Immature natural killer cell (primary cell): ENCODE data around the gene KIAA1549. TPM values are rescaled to one million over a fixed set of nuclear protein-coding genes. Genes with fewer than 3 reads are reported as not detected.
A peak's percentile ranks its signal among the peaks of the same experiment; 100 is the strongest.
"Not testable (repeated sequence)": the region's sequence is repeated elsewhere in the genome, so short reads cannot be mapped to it uniquely, and the experiment has no call there.

Source experiments
- DNase-seq, 3 donors: peaks; one replicate each; pipeline ENCODE4 v3.0.0; 2022; ENCODE audit warnings: mixed read lengths in 1 of 3
- H3K27ac Mint-ChIP-seq, 6 donors: one replicate each; pipeline ENCODE4 v1.8.0; 2020; ENCODE audit warnings: mixed read lengths in 6 of 6, mild to moderate bottlenecking in 5 of 6, inconsistent platforms in 4 of 6, moderate library complexity in 3 of 6
- H3K27me3 Mint-ChIP-seq, 3 donors: one replicate each; pipeline ENCODE4 v1.8.0; 2020 to 2021; ENCODE audit warnings: low read depth in 3 of 3, mild to moderate bottlenecking in 3 of 3, mixed read lengths in 3 of 3, moderate library complexity in 3 of 3, inconsistent platforms in 1 of 3
- H3K36me3 Mint-ChIP-seq, 3 donors: one replicate each; pipeline ENCODE4 v1.8.0; 2020; ENCODE audit warnings: mixed read lengths in 3 of 3, inconsistent platforms in 2 of 3, mild to moderate bottlenecking in 2 of 3
- H3K4me1 Mint-ChIP-seq, 2 donors: one replicate each; pipeline ENCODE4 v1.8.0; 2020; ENCODE audit warnings: inconsistent platforms in 2 of 2, mild to moderate bottlenecking in 2 of 2, mixed read lengths in 2 of 2, moderate library complexity in 1 of 2
- H3K4me3 Mint-ChIP-seq, 5 donors: one replicate each; pipeline ENCODE4 v1.8.0; 2020; ENCODE audit warnings: mild to moderate bottlenecking in 5 of 5, mixed read lengths in 5 of 5, inconsistent platforms in 3 of 5, moderate library complexity in 3 of 5
- H3K9me3 Mint-ChIP-seq, 6 donors: one replicate each; pipeline ENCODE4 v1.8.0; 2020; ENCODE audit warnings: mild to moderate bottlenecking in 6 of 6, mixed read lengths in 6 of 6, inconsistent platforms in 4 of 6, moderate library complexity in 3 of 6
- polyA plus RNA-seq, 3 donors: library from polyadenylated mRNA; unstranded; fragments of 300-500 nt; fragmentation: Illumina TruSeq; gene quantifications; one replicate each; pipeline ENCODE4 v1.2.3, GENCODE V29; 2021

Gene KIAA1549
- polyA plus RNA-seq, 3 donors from 2014 or later = 0.04 TPM; not detected in 2

GRCh38 chr7:138982204-138982623, 1.0 kb upstream of the KIAA1549 start:
- Mint-ChIP-seq H3K36me3 (no peaks in the 10 kb centered on the region), H3K4me3 (peak overlapping the region; percentile 55 to 79 (median 71)), H3K27me3 (peaks cover 18 to 22% (median 22%) of the 10 kb centered on the region in 3 donors), H3K4me1 (peaks cover 12 to 19% of the 10 kb centered on the region in 2 donors), H3K27ac (peak overlapping the region in 1 of 6 donors; percentile 30), H3K9me3 (no peaks in the 10 kb centered on the region)
- DNase-seq = no peak

- Mint-ChIP-seq H3K36me3 (no peaks in the 10 kb centered on the region), H3K4me1 (peaks cover 12 to 19% of the 10 kb centered on the region in 2 donors), H3K4me3 (peak overlapping the region; percentile 86 to 92 (median 89)), H3K27me3 (peaks cover 17 to 27% (median 18%) of the 10 kb centered on the region in 3 donors), H3K27ac (peak overlapping the region in 4 of 6 donors; percentile 23 to 74 (median 58)), H3K9me3 (no peaks in the 10 kb centered on the region)
- peak in 2 of 3 donors; percentile 11 to 22 for DNase-seq
Measured at GRCh38 chr7:138980563-138981291, 462 bp downstream of the KIAA1549 start.

- peaks cover 18 to 27% (median 19%) of the 10 kb centered on the region in 3 donors for H3K27me3 Mint-ChIP-seq
- DNase-seq = no peak
- H3K27ac Mint-ChIP-seq = peak overlapping the region in 1 of 6 donors; percentile 65
- H3K36me3 Mint-ChIP-seq = no peaks in the 10 kb centered on the region
- H3K9me3 Mint-ChIP-seq = no peaks in the 10 kb centered on the region
- peak overlapping the region; percentile 86 to 92 (median 89) for H3K4me3 Mint-ChIP-seq
- H3K4me1 Mint-ChIP-seq = peaks cover 12 to 19% of the 10 kb centered on the region in 2 donors
Measured at GRCh38 chr7:138979988-138980562, 1.1 kb downstream of the KIAA1549 start.

- Mint-ChIP-seq H3K4me1 (peaks cover 12 to 19% of the 10 kb centered on the region in 2 donors), H3K4me3 (peak overlapping the region; percentile 9 to 90 (median 51)), H3K36me3 (no peaks in the 10 kb centered on the region), H3K27ac (no peak overlapping the region), H3K9me3 (no peaks in the 10 kb centered on the region), H3K27me3 (peaks cover 18 to 27% (median 21%) of the 10 kb centered on the region in 3 donors)
- DNase-seq = no peak
Measured at GRCh38 chr7:138979226-138979979, 1.8 kb downstream of the KIAA1549 start.

DNA sequence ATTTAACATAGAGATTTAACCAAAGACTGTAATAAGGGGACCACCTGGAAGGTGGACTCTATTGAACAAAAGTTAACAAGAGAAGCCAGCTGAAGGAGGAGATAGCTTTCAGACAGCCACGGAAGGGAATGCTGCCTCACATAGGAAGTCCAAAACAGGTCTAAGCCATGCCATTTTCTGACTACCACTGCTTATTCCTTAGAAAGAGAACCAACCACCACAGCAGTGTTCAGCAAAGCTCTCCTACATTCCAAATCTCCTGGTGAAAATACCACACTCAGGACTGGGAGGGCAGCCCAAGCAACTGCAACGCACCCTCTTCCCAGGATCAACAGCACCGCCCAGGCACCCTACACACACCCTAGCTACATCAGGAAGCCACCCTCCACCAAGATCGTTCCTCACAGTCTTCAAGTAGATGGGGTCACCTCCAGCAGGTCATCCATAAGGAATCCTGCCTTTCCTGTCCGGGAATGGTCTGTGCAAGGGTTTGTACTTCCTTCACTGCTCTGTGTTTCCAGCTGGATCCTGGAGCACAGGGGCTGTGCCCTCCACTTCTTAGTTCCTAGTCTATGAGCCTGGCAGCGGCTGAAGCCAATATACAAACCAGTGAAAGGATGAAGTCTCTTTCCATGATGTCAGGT, 2.5 kb downstream of the KIAA1549 start:
- H3K4me3 Mint-ChIP-seq = no peak overlapping the region

GRCh38 chr7:138976161-138976560, 5.0 kb downstream of the KIAA1549 start:
- H3K27me3 Mint-ChIP-seq = peaks cover 18 to 27% (median 22%) of the 10 kb centered on the region in 3 donors
- not testable (repeated sequence) for H3K4me3 Mint-ChIP-seq, H3K36me3 Mint-ChIP-seq, DNase-seq, H3K9me3 Mint-ChIP-seq, H3K27ac Mint-ChIP-seq, H3K4me1 Mint-ChIP-seq

More for the DNA sequence above, 2.5 kb downstream of the KIAA1549 start:
- Mint-ChIP-seq H3K36me3 (no peaks in the 10 kb centered on the region), H3K9me3 (no peaks in the 10 kb centered on the region), H3K4me1 (peaks cover 12 to 19% of the 10 kb centered on the region in 2 donors), H3K27me3 (peaks cover 18 to 27% (median 21%) of the 10 kb centered on the region in 3 donors), H3K27ac (no peak overlapping the region)
- no peak for DNase-seq

DNA sequence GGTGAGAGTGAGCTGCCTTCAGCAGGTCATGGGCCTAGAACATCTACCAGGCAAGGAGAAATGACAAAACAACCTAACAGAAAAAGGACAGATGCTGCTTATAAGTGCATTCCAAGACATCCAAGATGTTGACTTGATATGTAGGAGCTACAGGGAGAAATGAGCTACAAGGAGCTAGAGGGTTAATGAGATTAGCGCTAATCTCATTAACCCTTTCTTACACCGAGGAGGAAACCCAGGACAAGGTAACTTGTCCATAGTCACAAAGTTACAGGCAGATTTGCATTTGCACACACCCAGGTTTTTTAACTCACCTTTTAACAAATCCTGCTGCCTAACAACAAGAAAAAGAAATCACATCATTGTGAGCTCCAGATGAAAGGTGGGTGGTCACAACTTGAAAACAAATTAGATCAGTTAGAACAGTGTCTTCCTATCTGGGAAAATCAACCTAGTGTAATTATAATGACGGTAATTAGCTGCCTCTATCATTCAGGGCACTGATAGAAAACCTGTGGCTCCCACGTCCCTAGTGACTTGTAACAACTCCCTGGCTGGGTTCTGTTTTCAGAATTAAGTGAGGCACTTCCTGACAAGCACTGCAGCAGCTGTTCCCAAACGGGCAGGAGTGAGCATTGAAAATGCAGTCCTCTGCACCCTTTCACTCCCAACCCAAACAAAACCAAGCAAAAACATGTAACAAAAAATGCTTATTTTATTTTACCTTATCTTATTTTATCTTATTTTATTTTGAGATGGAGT, 5.7 kb downstream of the KIAA1549 start:
- Mint-ChIP-seq H3K9me3 (no peaks in the 10 kb centered on the region), H3K4me1 (peaks cover 4 to 6% of the 10 kb centered on the region in 2 donors), H3K4me3 (no peak overlapping the region), H3K36me3 (no peaks in the 10 kb centered on the region), H3K27me3 (peaks cover 15 to 23% (median 20%) of the 10 kb centered on the region in 3 donors), H3K27ac (no peak overlapping the region)
- DNase-seq = no peak

DNA sequence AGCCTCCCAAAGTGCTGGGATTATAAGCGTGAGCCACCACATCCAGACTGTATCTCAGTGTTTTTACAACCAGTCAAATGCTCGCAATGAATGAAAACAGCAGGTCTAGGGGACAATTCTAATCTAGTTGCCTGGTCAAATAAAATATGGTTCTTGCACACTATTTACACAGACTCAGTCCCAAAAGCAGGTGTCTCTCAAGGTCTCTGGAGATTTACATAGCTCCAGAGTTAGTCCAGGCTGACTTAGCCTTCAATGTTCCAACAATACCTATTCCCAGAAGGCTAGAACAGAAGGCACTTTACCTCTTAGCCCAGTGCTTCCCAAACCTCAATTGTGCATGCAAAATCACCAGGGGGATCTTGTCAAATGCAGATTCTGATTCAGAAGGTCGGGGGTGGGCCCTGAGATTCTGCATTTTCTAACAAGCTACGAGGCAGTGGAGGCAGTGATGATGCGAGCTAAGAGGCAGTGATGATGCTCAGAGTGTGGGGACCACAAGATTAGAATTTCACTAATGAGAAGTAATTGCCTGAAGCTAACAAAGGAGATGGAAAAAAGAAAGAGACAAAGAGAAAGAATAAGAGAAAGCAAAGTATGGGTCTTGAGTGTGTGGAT, 6.4 kb downstream of the KIAA1549 start:
- no peak for DNase-seq
- H3K36me3 Mint-ChIP-seq = no peaks in the 10 kb centered on the region
- no peaks in the 10 kb centered on the region for H3K9me3 Mint-ChIP-seq
- no peaks in the 10 kb centered on the region for H3K4me1 Mint-ChIP-seq
- H3K27ac Mint-ChIP-seq = no peak overlapping the region
- peaks cover 11 to 18% (median 17%) of the 10 kb centered on the region in 3 donors for H3K27me3 Mint-ChIP-seq
- no peak overlapping the region for H3K4me3 Mint-ChIP-seq

DNA sequence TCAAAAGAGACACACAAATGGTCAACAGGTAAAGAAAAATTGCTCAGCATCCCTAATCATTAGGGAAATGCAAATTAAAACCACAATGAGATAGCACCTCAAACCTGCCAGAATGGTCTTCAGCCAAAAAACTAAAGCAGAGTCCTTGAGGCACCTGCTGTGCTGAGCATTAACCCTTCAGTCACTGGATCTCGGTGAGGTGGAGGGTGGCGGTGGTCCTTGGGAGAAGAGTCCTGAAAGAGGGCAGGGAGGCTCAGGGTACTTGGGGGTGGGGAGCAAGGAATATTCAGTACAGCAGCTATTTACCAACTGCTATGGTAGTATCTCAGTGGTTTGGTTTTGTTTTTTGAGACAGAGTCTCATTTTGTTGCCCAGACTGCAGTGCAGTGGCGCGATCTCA, 7.1 kb downstream of the KIAA1549 start:
- no peaks in the 10 kb centered on the region for H3K4me1 Mint-ChIP-seq
- peaks cover 5 to 12% (median 10%) of the 10 kb centered on the region in 3 donors for H3K27me3 Mint-ChIP-seq
- H3K36me3 Mint-ChIP-seq = no peaks in the 10 kb centered on the region
- H3K27ac Mint-ChIP-seq = no peak overlapping the region
- H3K4me3 Mint-ChIP-seq = no peak overlapping the region
- DNase-seq = no peak
- no peaks in the 10 kb centered on the region for H3K9me3 Mint-ChIP-seq

- no peak overlapping the region for H3K27ac Mint-ChIP-seq
- H3K9me3 Mint-ChIP-seq = no peaks in the 10 kb centered on the region
- H3K36me3 Mint-ChIP-seq = no peaks in the 10 kb centered on the region
- no peak for DNase-seq
- H3K4me3 Mint-ChIP-seq = no peak overlapping the region
- no peaks in the 10 kb centered on the region for H3K4me1 Mint-ChIP-seq
- H3K27me3 Mint-ChIP-seq = peaks cover under 1 to 8% (median 3%) of the 10 kb centered on the region in 3 donors
Measured at GRCh38 chr7:138970952-138971351, 10.2 kb downstream of the KIAA1549 start.

DNA sequence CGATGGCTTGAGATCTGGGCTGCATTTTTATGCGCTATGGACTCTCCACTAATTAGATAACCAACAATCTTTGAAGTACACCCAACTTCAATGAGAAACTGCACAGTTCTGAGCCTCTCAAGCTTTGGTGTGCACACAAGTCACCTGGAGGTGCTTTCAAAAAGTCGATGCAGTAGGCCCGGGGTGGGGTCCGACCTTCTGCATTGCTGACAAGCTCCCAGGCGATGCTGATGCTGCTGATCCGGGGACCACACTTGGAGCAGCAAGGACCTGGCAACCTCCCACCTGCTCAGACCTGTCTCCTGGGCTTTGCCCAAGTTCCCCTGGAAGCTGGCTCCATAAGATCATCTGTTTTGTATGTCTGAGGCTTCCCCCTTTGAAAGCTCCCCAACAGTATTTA, 10.7 kb downstream of the KIAA1549 start:
- H3K4me1 Mint-ChIP-seq = no peaks in the 10 kb centered on the region
- DNase-seq = no peak

GRCh38 chr7:138967159-138967558, 14.0 kb downstream of the KIAA1549 start:
- H3K27ac Mint-ChIP-seq = no peak overlapping the region

More for the DNA sequence above, 10.7 kb downstream of the KIAA1549 start:
- no peak overlapping the region for H3K4me3 Mint-ChIP-seq
- no peak overlapping the region for H3K27ac Mint-ChIP-seq
- H3K36me3 Mint-ChIP-seq = no peaks in the 10 kb centered on the region
- H3K9me3 Mint-ChIP-seq = no peaks in the 10 kb centered on the region
- peaks cover 2 to 8% (median 3%) of the 10 kb centered on the region in 3 donors for H3K27me3 Mint-ChIP-seq

More at GRCh38 chr7:138967159-138967558, 14.0 kb downstream of the KIAA1549 start:
- Mint-ChIP-seq H3K27me3 (peaks cover 0 to 6% (median 1%) of the 10 kb centered on the region in 3 donors), H3K36me3 (no peaks in the 10 kb centered on the region), H3K4me3 (no peak overlapping the region), H3K9me3 (no peaks in the 10 kb centered on the region), H3K4me1 (no peaks in the 10 kb centered on the region)
- no peak for DNase-seq
